HS-27A (cell line): ENCODE data around the gene JAKMIP1.

ENCODE experiments used
- DNase-seq: peaks from one replicate; pipeline ENCODE4 v3.0.0-alpha.2; 2012; ENCODE audit warnings: low read depth, missing footprints

The JAKMIP1 gene

DNA sequence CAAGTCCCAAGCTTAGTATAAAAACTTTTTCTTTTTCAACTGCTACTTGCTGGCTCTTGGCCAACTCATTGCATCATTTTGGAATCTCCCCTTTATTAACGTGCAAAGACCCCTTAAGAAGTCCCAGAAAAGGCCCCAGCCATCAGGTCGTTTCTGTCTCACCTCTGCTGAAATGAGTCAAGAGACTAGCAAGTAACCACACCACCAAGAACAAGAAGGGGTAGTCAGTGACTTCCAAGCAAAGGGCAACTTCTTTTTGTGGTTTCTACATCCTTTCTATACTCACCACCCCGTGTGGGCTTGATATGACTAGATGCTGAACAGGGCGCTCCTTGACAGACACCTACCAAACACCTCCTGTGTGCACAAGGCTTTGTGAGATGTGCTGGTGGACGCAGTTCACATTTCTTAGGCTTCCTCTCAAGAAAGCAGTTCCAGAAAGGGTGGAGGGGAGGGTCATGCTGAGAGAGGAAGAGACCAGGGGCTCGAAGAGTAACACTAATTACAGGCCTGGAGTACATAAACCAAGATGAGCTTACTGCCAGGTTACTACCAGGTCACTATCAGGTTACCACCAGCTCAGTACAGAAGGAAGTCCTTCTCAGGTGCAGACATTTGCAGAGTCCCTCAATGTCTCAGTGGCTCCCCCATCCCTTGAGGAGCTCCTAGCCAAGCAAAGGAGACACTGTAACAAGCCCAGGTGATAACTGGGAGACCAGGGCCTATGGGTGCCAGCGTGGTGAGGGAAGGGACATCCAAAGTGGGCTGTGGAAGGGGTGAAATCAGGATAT lies 19.3 kb downstream of the JAKMIP1 start:
- no peak for DNase-seq

DNA sequence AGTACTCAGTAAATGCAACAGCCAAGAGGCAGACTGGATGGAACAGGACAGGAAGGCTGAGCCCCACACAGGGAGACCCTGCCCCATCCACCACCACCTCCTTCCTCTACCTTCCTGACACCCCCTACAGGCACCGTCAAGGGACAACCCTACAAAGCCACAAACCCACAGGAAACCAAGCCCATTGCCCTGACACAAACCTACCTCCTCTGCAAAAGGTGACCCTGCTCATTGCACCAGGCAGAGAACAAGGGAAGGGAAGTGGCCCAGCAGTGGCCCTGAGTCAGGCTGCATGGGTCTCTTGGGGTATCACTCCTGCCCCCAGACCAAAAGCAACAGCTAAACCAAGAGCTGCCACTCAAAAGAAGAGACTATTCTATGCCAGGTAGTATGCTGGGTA lies 21.0 kb downstream of the JAKMIP1 start:
- DNase-seq, result no peak

DNA sequence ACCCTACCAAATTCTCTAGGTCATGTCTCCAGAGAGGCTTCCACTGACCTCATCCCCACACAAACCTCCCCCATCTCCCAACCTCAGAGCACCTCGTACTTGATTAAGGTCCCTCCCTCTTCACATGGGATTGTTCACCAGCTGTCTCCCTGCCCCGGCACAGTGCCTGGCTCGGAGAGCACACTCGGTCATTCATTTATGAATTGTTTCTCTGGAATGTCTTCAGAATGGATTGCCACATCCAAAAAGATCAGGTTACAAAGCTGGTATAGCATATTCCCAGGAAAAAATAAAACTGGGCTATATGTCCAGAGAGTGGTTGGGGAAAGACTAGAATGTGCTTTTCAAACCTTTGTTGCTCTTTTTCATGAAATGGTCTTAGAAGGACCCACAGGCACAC lies 21.6 kb downstream of the JAKMIP1 start:
- no peak for DNase-seq

DNA sequence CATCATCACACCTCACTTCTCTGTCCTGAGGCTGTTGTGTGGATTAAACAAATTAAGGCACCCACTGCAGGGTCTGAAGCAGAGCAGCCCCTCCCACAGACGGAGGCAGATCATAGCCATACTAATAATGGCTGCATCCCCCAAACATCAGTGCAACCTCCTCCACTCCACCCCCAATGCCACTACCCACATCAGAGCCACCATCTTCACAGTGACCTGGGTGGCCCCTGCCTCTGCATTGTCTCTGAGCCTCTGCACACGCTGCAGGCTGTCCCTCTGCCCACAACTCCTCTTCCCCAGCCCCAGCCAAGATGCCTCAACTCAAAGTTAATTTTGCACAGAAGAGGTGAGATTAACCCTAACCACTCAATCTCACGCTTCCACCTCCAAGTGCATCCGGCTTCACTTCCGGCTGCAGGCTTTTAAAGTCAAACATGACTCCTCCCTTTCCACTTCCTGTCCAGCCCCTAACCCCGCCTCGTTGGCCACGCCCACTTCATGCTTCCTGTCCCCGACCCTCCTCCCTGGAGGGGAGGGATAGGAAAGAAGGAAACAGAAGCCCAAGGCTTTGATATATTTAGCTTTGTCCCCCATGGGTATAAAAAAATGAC lies 22.7 kb downstream of the JAKMIP1 start:
- no peak for DNase-seq

DNA sequence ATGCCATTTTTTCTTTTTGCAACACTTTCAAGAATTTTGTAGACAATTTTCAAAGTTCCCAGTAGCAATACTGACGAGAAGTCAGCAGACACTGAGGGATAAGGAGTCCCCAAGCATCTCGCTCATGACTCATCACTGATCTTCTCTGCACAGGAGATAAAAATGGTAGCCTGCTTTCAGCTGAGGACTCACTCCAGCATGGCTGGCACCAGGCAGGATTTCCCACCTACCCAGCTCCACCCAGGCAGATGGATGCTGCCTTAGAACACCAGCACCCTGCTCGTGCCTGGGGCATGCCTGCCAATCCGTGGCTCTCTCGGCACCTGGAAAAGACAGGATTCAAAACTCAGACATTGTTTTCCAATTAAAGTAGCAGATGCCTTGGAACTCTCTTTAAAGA lies 24.9 kb downstream of the JAKMIP1 start:
- DNase-seq, result no peak

DNA sequence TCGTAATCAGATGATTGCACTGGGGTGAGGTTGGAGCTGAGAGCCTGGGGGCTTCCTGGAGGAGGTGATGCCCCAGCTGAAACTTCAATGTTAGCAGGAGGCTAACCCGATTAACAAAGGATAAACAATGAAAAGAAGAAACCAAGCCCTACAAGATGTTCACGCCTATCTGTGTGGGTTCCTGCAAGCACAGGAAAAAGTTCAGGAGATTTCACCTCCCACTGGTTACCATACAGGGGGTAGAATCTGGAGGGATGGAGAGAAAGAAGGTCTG lies 27.5 kb downstream of the JAKMIP1 start:
- no peak for DNase-seq

DNA sequence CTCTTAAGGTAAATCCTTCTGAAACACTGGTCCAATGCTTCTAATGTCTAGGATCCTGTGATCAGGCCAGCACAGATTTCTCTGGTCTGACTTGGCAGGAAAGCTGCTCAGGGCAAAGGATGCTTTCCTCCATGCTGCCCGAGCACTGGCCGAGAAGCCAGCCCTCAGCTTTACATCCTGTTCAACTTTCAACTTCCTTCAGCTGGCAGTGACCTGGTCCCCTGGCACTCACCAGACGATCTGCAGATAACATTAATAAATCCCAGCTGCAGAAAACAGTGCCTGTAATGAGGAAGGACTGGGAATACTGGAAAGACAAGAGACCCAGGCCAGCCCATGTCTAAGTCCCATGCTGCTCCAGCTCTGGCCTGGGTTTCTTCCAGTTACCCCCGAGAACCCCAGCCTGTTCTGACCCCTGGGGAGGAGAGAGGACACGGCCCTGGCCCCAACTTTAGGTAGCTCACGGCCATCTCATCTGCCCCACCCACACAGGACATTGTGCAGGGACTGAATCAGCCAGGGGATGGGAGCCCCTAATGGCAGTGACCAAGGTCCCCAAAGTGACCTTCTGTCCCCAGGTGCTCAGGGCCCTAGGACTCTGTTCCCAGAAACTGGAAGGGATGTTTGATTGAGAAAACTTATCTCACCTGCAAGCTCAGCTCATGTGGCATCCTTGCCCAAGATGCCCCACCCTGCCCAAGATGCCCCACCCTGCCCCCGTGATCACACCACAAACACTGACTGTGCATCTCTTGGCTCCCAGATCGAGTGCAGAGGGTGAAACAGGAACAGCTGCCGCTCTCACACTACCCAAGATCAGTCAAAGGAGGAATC lies 28.0 kb downstream of the JAKMIP1 start:
- no peak for DNase-seq

DNA sequence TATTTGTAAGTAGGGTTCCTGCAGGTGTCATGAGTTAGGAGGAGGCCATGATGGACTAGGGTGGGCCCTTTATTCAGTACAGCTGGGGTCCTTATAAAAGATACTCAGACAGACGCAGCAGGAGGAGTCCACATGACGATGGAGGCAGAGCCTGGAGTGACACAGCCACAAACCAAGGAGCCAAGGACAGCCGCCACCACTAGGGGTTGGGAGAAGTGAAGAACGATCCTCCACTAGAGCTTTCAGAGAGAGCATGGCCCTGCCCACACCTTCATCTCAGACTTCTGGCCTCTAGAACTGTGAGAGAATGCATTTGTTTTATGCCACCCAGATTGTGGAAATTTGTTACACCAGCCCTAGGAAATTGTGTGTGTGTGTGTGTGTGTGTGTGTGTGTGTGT lies 31.1 kb downstream of the JAKMIP1 start:
- DNase-seq, result no peak

DNA sequence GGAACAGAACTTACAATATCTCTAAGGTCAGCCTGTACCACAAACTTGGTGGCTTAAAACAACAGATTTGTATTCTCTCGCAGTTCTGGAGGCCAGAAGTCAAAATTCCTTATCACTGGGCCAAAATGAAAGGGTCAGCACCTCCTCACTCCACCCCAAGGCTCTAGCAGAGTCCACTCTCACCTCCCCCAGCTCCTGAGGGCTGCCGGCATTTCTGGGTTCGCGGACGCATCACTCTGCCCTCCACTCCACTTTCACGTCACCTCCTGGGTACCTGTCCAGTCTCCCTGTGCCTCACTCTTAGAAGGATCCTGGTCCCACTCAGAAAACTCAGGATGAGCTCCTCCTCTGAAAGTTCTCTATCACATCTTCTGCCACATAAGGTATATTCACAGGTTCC lies 34.6 kb downstream of the JAKMIP1 start:
- DNase-seq, result no peak

DNA sequence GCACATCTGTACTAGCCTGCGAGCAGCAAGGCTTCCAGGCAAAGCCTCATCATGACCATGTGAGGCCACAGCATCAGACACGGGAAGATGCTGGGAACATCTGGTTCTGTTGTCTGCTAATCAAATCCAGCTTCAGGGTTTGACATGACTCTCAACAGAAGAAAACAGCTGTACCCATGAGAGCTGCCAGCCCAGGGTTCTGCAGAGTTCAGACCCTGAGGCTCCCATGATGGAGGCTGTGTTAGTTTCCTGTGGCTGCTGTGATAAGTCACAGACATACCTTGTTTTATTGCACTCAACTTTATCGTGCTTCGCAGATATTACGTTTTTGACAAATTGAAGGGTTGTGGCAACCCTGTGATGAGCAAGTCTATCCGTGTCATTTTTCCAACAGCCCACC lies 37.5 kb downstream of the JAKMIP1 start:
- no peak for DNase-seq

DNA sequence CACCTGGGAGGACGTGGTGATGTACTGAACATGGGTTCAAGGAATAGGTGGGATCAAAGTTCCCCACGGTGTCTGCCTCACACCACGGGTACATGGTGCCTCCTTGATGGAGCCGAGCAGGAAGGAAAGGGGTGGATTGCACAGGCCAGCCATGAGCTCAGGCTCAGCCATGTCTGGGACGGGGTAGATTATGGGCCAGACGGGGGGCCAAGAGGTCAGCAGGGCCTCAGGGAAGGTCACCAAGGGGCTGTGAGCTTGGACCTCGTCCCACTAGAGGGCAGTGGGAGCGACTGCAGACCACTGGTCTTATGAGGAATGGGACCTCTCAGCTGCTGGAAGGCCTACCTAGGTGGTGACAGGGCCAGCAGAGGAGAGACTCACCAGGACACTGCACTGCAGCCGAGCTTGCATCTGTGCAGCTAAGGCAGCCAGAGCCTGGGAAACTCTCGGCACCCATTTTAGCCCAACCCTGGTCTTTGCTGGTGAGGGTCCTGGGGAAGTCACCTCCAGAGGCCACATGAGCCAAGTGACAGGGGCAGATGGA lies 38.4 kb downstream of the JAKMIP1 start:
- DNase-seq, result no peak

DNA sequence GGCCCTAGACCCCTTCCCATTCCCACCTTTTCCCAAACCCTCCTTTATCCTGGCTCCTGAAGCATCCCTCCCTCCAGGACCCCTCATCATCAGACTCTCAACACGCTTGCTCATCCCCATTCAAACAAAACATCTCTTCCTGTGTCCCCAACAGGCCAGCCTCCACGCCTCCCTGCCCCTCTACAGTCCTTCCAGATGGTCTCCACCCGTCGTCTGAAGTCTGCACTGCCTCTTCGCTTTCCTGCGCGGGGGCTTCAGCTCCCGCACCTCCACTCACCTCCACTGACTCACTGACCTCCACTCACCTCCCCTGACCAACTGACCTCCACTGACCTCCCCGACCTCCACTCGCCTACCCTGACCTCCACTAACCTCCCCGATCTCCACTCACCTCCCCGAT lies 39.8 kb downstream of the JAKMIP1 start:
- DNase-seq, result no peak

DNA sequence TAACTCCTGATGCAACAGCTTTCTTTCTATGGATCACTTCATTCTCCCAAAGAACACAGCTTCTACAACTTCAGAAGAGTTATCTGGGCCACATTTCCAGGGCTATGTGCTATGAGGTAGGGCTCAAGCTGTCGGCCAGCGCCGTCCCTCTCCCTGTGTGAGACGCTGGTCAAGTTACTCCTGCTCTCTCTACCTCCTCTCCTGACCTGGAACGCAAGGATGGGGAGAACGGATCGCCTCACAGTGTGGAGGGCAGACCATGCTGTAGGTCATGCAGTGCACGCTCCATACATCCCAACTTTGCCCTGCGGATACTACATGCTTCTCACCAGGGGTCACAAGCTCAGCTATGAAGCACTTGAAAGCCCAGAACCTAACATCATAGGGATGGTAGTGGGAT lies 42.4 kb downstream of the JAKMIP1 start:
- DNase-seq, result no peak

DNA sequence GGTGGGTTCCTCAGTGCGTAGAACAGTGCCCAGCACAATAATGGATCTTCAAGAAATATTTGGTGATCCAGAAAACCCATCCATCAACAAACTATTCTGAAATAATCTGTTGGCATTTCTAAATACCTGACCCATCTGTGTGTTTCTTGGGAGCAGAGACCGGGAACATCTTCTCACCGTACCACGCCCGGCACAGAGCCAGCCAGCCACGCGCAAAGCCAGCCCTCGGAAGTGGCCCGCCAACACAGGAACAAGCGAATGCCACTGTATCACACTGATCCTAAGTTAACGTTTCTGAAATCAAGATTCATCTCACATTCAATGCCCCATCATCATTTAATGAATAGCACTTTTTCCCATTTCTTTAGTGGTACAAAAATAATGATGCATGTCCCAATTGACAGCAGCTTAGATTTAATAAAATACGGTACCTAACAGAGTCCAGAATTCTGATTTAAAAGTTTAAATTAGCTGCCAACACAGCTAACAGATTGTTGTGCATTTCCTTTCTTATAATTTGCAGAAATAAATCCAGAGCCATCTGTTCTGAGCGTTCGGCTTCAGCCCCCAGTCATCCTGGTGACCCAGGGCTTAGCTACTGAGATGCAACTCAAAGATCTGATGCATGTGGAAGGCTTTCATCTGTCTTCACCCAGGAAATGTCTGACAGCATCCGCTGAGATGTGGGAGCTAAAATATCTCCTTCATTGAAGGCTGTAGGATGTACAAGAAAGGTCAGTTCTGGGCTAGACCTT lies 44.2 kb downstream of the JAKMIP1 start:
- DNase-seq, result no peak

DNA sequence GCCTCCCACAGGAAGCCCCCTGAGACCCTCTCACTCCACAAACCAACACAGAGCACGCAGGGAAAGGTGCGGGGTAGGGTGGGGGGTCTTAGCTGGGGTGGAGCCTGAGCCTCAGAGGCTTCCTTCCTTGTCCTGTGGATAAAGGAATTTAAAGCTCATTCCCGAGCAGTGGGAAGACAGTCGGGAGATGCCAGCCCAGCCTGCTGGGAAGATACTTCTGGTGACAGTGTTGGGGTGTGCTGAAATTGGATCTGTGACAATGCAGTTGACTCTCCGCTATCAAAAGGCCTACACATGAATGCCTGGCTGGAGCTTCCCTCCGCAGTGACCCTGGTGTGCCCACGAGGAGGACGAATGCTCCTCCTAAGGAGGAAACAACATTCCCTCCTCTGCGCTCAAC lies 45.5 kb downstream of the JAKMIP1 start:
- no peak for DNase-seq

DNA sequence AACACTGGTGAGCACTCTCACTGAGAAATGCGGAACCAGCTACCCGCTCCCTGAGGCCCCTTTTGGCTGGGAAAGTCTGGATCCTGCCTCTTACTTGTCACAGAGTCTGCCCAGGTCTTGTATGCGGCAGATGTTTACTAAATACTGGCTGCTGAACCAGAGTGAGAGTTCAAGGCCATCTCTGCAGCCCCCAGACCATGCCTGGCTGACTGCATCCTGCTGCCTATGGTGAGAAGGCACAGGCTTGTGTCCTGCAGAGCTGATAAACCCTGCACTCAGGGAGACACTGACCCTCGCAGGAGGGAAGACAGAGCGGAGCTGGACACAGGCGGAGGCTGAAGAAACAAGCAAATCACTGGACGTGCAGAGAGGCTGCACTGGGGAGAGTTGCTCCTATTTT lies 46.5 kb downstream of the JAKMIP1 start:
- no peak for DNase-seq

DNA sequence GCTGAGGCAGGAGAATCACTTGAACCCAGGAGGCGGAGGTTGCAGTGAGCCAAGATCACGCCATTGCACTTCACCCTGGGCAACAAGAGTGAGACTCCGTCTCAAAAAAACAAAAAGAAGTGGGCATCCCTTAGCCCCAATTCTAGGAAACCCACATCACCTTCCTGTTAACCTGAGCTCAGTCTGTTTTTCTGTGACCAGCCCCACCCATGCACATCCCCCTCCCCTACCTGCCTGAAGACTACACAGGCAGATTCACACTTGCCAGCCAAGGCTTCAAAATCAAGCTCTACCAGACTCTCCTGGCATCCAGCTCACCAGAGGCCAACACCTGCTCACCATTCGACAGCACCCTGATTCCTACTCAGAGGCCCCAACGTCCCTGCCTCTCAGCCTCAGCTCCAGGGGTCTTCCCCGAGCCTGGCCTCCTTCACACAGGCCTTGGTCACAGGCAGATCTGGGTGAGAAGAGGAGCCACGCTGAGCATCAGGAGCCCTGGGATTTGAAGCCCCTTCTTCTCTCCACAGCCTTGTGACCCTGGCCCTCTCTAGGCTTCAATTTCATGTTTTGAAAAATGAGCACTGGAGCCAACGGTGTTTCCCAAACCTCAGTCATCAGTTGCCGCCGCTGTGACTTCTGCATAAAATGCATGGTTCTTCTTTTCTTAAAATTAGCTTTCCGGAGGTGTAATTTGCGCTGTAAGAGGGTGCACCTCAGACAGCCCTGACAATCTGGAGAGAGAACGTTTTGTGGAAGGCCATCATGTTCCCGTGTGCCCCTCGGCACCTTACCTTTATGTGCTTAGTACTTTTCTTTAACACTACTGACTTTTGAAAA lies 47.3 kb downstream of the JAKMIP1 start:
- no peak for DNase-seq

DNA sequence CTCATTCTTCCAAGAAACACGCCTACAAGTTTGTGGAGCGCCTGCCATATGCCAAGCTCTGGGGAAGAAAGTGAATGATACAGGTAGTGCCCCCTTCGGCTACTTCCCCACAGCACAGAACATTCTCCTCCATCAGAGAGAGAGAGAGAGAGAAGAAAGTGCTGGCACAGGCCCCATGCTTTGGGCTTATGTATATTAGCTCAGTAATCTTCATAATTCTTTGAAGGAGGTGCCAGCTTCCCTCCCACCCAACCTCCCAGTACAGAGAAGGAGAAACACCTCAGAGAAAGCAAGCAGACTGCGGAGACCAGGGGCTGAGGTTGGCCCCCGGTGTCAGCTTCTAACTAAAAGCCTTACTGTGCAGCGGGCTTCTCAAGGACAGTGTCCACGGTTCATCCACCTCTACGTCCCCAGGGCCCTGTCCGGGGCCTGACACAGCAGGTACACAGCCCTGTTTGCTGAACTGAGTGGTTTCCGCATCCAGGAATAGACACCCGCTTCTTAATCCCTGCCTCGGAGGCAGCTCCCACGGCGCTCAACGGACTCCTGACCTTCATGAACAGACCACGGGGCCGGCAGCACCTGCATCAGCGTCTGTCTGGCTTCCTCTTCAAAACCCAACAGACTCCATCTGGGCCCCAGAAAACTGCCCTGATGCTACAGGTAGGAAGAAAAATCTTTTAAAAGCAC lies 50.2 kb downstream of the JAKMIP1 start:
- no peak for DNase-seq

DNA sequence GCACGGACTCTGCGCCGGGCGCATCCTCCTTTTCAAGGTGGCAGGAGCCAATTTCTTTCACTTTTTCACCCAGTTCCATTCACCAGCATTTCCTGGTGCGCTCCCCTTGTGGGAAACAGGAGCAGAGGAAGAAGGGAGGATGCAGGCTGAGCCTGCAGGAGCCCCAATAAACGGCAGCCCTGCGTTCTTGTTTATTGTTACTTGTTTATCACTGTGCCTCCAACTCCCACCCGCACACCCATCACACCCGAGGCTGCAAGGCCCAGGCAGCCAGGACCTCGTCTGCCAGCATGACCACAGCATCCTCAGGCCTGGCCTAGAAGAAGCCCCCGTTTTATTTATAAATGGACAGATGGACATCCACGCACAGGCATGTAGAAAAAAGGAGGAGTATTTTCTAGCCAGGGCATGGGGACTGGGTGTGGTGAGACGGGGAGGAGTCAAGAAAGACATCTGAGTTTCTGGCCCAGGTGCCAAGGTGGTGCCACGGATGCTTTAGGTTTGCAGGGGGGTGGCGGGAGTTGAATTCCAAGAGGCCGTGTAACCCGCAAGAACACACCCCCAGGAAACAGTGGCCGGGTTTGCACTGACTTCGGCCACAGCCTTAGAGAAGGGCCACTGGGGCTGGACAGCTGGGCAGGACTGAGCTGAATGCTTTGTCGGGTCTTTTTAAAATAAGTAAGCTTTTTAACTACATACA lies 51.7 kb downstream of the JAKMIP1 start:
- DNase-seq, result no peak

DNA sequence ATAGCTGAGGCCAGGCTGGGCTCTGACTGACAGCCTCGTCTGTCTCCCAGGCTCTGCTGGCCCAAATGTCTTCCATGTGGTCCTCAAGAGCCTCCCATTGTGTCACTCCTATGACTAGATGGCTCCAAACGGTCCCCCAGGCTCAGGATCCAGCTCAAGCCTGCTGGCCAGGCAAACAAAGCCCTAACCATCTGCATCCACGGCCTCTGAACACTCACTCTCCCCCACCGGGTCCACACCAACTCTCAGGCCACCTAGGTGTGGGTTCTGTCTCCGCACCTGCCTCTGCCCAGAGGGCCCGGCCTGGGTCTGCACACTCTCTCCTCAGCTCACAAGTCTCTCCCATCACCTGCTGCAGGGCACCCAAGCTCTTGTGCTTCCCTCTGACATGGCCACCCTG lies 52.9 kb downstream of the JAKMIP1 start:
- DNase-seq, result no peak
